ENCODE data around the gene ZG16B.

Gene ZG16B

GRCh38 chr16:2867987-2868789, 38.1 kb downstream of the ZG16B start:
- peak; percentile 93 for DNase-seq (ENCODE audit: low spot score)

- no peak for DNase-seq (ENCODE audit: low spot score)
Measured at GRCh38 chr16:2871926-2872325, 41.8 kb downstream of the ZG16B start.

DNA sequence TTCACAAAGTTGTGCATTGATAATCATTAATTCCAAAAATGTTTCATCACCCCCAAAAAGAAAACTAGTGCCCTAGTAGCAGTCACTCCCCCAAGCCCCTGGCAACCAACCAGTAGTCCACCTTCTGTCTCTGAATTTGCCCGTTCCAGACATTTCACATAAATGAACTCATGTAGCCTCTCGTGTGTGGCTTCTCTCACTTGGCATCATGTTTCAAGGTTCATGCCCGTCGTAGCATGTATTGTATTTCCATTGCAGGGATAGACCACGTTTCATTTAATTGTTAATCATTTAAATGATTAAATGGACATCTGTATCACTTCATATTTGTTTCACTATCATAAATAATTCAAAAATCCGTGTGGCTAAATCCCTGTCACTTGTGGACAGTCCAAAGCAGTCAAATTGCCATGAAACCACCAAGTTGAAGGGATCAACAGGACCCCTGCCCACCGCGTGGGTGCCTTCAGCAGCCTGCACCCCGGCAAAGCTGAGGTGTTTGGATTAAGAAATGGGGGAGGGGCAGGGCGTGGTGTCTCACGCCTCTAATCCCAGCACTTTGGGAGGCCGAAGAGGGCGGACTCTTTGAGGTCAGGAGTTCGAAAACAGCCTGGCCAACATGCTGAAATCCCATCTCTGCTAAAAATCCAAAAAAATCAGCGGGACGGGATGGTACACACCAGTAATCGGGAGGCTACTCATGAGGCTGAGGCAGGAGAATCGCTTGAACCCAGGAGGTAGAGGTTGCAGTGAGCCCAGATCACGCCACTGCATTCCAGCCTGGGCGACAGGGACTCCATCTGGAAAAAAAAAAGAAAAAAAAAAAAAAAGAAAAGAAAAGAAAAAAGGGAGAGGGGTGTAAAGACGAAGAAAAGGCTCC, 44.2 kb downstream of the ZG16B start:
- DNase-seq (ENCODE audit: low spot score), result no peak

- peak; percentile 76 for DNase-seq (ENCODE audit: low spot score)
Measured at GRCh38 chr16:2874912-2875362, 44.8 kb downstream of the ZG16B start.

GRCh38 chr16:2879854-2880508, 49.9 kb downstream of the ZG16B start:
- DNase-seq (ENCODE audit: low spot score), result no peak
